ENCODE results near the gene JUNB.

DNA sequence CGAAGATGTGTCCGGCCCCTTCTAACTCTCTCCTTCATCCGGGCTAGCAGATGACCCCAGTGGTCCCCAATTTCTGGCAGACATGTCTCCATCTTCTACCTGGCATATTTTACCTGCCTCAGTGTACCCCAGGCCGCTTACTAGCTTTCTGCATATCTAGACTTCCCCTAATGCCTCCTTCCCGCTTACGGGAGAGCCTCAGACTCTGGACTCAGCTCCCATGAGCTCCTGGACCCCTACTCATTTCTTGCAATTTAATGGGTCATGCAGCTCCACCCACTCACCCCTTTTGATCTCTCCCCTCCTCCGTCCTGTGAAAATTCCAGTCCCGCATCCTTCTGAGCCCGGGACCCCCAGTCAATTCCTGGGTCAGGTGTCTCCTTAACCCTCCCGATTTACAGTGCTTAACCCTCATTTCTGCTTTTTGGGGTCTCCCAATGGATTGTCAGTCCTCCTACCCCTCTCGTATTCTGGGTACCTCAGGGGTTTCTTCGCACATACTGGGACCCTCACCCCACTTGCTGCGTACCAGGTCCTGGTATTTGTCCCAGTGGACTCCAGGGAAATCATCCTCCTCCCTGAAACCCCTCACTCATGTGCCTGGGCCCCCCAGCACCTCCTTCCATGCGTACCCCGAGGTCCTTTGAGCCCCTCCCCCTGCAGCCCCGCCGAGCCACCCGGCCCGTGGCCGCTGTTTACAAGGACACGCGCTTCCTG is 500 bp upstream of the JUNB start:
- TF ChIP-seq, protein P1, sequence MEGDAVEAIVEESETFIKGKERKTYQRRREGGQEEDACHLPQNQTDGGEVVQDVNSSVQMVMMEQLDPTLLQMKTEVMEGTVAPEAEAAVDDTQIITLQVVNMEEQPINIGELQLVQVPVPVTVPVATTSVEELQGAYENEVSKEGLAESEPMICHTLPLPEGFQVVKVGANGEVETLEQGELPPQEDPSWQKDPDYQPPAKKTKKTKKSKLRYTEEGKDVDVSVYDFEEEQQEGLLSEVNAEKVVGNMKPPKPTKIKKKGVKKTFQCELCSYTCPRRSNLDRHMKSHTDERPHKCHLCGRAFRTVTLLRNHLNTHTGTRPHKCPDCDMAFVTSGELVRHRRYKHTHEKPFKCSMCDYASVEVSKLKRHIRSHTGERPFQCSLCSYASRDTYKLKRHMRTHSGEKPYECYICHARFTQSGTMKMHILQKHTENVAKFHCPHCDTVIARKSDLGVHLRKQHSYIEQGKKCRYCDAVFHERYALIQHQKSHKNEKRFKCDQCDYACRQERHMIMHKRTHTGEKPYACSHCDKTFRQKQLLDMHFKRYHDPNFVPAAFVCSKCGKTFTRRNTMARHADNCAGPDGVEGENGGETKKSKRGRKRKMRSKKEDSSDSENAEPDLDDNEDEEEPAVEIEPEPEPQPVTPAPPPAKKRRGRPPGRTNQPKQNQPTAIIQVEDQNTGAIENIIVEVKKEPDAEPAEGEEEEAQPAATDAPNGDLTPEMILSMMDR (IDR thresholded peaks at IDR 0.05) = no peak
- TF ChIP-seq EZH2phosphoT487 (IDR thresholded peaks at IDR 0.05) = no peak

All from neural progenitor cell (in vitro differentiated cells).